GM21576 (cell line): ENCODE results near the gene ACHE.

ENCODE experiments used
- ATAC-seq: cut with Tn5 transposase; IDR thresholded peaks from one replicate; pipeline ENCODE4 v1.9.1; 2021; ENCODE audit warnings: mild to moderate bottlenecking, moderate library complexity; ENCODE audit not compliant: unreplicated experiment

ACHE gene

GRCh38 chr7:100886142-100886935 is 9.3 kb downstream of the ACHE start:
- no peak for ATAC-seq

GRCh38 chr7:100885440-100886141 is 10.1 kb downstream of the ACHE start:
- no peak for ATAC-seq

GRCh38 chr7:100884736-100885439 is 10.8 kb downstream of the ACHE start:
- ATAC-seq: no peak

GRCh38 chr7:100882785-100883526 is 12.7 kb downstream of the ACHE start:
- no peak for ATAC-seq

GRCh38 chr7:100882201-100882600 is 13.5 kb downstream of the ACHE start:
- no peak for ATAC-seq

- ATAC-seq: no peak
These were observed 14.6 kb downstream of the ACHE start for GRCh38 chr7:100881136-100881535.

GRCh38 chr7:100880645-100881044 is 15.0 kb downstream of the ACHE start:
- no peak for ATAC-seq

- ATAC-seq: no peak
These were observed 15.9 kb downstream of the ACHE start for GRCh38 chr7:100879685-100880261.

GRCh38 chr7:100878685-100879084 is 17.0 kb downstream of the ACHE start:
- ATAC-seq: no peak

- ATAC-seq: no peak
These were observed 17.7 kb downstream of the ACHE start for GRCh38 chr7:100878013-100878412.

- peak; percentile 28 for ATAC-seq
These were observed 20.3 kb downstream of the ACHE start for GRCh38 chr7:100875356-100875751.

GRCh38 chr7:100874577-100875355 is 20.9 kb downstream of the ACHE start, which contains the start of gene SRRT:
Gene SRRT (plus strand): TSS chr7:100875103. CDS start chr7:100875591, 488 bp downstream.
- ATAC-seq: peak; percentile 86

- ATAC-seq: no peak
These were observed 21.4 kb downstream of the ACHE start for GRCh38 chr7:100874300-100874576.

- no peak for ATAC-seq
These were observed 21.9 kb downstream of the ACHE start for GRCh38 chr7:100873599-100874299.

- no peak for ATAC-seq
These were observed 27.8 kb downstream of the ACHE start for GRCh38 chr7:100867776-100868485.

- ATAC-seq: no peak
These were observed 28.5 kb downstream of the ACHE start, which contains the start of gene TRIP6 for GRCh38 chr7:100867040-100867775. Gene TRIP6 (plus strand): TSS chr7:100867387. CDS start chr7:100867498, 111 bp downstream.

- ATAC-seq: no peak
These were observed 29.0 kb downstream of the ACHE start for GRCh38 chr7:100866729-100867039.
